Smooth muscle cell of the brain vasculature (primary cell): Measurements from ENCODE around the gene CLEC18B.
"Not testable (repeated sequence)": the region's sequence is repeated elsewhere in the genome, so short reads cannot be mapped to it uniquely, and the experiment has no call there.

Experiments used
- DNase-seq: peaks from one replicate; pipeline ENCODE4 v3.0.0-alpha.2; 2012; ENCODE audit warnings: low read depth, low spot score

CLEC18B gene

DNA sequence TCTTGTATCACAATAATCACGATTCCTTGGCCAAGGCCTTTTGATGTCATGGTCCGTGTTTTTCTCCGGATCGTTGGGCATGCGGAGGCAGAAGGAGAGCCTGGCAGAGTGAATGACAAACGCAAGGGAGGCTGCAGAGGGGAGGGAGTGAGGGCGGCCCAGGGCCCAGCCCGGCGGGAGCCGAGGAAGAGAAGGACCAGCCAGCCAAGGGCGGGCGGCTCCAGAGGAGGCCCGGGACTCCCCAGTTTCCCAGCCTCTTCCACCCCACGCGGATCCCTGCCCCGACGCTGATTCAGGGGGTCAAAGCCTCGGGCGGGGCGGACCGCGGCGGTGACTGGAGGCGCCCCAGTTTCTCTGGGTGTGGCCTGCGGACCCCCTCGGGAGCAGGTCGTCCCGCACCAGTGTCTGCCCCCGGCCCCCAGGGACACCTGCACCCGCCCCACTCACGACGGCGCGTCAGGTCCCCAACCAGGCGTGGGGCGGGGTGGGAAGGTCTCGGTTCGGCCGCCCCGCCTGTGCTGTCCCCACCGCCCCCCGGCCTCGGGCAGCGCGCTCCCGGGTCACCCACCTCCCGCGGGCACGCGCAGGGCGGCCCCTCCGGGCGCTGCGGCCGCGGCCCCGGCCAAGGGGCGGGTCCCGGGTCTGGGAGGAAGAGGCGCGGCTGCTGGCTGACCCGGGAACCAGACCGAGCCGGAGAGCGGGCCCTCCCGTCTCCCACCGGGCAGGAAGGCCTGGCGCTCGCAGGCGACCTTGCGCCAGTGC, 14.5 kb downstream of the CLEC18B start:
- not testable (repeated sequence) for DNase-seq

DNA sequence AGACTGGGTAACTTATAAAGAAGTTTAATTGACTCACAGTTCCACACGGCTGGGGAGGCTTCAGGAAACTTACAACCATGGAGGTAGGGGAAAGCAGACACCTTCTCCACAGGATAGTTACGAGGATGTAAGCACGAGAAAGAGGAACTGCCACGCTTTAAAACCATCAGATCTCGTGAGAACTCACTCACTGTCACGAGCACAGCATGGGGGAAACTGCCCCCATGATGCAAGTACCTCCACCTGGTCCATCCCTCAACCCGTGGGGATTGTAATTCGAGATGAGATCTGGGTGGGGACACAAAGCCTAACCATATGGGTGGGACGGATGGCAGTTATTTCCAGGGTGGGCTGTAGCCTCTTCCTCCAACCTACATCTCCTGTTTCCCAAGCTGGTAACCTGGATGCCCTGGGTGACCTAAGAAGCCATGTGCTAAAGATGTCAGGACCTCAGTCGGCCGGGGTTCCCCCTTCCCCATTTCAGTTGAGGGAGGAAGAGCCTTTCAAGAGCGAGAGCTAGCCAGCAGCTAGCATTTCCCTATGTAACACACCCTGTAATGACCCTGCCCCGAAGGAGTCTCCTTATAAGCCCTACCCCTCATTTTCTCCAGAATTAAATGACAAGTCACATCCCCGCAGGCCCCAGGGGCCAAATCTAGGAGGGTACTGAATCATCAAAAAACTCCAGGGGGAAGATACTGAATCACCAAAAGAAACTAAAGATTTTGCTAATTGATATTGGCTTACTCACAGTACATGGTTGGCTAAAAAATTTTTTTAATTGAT, 16.9 kb downstream of the CLEC18B start:
- not testable (repeated sequence) for DNase-seq

DNA sequence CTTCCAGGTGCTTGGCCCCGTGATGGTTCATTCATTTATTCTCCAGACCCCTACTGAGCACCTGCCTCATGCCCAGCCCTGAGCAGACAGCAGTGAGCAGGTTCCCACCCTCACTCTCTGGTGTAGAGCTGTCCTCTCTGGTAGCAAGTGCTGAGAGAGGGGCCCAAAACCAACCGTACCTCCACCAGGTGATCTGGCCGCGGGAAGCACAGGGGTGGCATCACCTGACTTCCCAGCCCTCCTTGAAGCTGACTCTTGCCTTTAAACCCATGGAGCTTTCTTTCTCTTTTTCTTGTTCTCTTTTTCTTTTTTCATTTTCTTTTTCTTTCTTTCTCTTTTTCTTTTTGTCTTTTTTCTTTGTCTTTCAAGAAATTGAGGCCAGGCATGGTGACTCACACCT, 21.0 kb downstream of the CLEC18B start:
- DNase-seq, result not testable (repeated sequence)

DNA sequence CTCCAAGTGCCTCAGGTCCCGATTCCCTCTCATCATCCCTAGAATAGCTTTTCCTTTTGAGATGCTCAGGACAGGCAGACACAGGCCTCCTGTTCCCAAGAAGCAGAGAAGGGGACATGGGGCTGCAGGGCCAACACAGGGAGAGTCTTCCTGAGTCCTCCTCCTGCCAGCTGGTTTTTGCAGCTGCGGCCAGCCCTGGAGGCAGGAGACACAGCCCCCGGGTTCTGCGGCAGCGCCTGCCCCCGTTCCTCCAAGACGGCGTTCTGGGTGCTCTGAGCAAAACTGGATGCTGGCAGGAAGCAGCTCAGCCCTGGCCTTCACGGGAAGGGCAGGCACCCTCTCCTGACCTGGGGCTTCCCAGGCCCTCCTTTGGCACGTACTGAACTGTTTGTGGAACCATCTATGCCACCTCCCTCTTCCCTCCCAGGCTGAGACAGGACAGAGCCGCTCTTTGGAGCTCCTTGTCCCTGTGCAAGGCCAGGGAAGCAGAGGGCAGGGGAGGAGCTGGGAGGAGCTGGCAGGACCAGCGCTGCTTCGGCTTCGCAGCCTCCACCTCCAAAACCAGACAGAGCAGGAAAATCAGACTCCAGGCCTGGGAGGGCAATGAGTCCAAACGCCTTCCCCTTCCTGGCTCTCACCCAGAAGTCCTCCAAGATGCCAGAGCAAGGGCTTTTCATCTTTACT, 22.9 kb downstream of the CLEC18B start:
- not testable (repeated sequence) for DNase-seq

DNA sequence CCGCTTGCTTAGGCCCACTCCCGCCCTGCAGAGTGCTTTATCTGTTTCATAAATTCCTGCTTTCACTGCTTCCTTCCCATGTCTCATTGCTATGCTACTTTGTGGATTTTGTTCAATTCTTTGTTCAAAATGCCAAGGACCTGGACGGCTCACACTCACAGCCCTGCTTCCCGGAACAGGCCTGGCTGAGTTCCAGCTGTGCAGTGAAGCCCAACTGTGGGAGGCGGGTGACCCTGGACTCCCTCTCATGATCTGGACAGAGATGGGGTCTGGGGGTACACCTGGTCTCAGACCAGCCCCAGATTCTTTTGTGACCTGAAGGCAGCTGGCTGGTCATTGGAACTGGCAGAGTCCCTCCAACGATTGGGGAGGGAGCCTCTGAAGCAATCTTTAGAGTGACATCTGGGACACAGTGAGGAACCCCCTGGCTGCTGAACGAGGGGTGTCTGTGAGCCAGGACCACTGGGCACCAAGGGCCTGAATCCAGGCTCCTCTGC, 24.7 kb downstream of the CLEC18B start:
- not testable (repeated sequence) for DNase-seq

DNA sequence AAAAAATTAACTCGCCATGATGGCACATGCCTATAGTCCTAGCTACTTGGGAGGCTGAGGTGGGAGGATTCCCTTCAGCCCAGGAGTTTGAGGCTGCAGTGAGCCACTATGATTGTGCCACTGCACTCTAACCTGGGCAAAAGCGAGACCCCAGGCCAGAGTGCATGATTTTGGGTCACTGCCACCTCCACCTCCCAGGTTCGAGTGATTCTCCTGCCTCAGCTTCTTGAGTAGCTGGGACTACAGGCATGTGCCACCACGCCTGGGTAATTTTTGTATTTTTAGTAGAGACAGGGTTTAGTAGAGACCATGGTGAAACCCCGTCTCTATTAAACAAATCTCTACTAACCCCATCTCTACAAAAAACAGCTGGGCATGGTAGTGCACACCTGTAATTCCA, 26.7 kb downstream of the CLEC18B start:
- DNase-seq, result not testable (repeated sequence)

DNA sequence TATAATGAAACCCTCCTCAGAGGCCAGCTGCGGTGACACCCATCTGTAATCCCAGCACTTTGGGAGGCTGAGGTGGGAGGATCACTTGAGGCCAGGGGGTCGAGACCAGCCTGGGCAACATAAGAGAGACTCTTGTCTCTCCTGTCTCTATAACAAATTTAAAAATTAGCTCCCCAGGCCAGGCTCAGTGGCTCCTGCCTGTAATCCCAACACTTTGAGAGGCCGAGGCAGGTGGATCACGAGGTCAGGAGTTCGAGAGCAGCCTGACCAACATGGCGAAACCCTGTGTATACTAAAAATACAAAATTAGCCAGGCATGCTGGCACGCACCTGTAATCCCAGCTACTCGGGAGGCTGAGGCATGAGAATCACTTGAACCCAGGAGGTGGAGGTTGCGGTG, 27.1 kb downstream of the CLEC18B start:
- DNase-seq, result not testable (repeated sequence)

DNA sequence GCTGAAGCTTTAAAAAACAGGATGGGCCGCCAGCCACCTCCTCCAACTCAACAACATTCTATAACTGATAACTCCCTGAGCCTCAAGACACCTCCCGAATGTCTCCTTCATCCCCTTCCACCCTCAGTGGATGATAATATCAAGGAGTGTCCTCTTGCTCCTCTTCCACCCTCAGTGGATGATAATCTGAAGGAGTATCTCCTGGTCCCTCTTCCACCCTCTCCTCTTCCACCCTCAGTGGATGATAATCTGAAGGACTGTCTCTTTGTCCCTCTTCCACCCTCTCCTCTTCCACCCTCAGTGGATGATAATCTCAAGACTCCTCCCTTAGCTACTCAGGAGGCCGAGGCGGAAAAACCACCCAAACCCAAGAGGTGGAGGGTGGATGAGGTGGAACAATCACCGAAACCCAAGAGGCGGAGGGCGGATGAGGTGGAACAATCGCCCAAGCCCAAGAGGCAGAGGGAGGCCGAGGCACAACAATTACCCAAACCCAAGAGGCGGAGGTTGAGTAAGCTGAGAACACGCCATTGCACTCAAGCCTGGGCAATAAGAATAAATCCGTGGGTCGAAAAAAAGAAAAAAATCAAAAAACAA, 29.7 kb downstream of the CLEC18B start:
- not testable (repeated sequence) for DNase-seq

DNA sequence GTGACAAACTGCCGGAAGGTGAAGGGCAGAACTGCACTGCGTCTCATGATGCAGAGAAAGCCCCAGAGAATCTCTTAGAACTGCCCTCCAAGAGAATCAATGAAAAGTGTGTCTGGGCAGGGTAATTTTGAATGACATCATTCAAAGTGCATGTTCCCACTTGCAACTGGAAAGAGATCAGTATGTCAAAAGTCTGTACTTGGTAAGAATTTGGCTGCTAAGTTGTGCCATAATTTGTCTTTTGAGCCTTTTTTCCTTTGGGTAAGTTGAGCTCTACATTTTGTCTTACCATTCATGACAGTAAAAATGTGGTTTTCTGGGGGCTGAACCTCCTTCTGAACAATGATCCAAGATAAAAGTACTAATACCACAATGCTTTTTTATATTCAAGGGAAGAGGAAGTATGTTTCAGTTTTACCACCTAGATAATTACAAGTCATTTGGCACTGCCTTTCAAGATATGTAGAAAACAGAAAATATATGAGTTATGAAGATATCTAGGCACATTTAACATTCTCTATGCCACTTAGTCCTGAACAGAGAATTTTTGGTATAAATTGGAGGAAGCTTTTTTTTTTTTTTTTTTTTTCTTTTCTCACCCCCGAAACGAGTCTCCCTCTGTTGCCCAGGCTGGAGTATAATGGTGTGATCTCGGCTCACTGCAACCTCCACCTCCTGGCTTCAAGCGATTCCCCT, 38.8 kb downstream of the CLEC18B start:
- DNase-seq, result not testable (repeated sequence)

DNA sequence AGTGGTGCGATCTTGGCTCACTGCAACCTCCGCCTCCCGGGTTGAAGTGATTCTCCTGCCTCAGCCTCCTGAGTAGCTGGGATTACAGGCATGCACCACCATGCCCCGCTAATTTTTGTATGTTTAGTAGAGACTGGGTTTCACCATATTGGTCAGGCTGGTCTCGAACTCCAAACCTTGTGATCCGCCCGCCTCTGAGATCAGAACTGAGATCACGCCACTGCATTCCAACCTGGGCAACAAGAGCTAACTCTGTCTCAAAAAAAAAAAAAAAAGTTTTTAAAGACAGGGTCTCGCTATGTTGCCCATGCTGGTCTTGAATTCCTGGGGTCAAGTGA, 47.5 kb downstream of the CLEC18B start:
- DNase-seq, result not testable (repeated sequence)

DNA sequence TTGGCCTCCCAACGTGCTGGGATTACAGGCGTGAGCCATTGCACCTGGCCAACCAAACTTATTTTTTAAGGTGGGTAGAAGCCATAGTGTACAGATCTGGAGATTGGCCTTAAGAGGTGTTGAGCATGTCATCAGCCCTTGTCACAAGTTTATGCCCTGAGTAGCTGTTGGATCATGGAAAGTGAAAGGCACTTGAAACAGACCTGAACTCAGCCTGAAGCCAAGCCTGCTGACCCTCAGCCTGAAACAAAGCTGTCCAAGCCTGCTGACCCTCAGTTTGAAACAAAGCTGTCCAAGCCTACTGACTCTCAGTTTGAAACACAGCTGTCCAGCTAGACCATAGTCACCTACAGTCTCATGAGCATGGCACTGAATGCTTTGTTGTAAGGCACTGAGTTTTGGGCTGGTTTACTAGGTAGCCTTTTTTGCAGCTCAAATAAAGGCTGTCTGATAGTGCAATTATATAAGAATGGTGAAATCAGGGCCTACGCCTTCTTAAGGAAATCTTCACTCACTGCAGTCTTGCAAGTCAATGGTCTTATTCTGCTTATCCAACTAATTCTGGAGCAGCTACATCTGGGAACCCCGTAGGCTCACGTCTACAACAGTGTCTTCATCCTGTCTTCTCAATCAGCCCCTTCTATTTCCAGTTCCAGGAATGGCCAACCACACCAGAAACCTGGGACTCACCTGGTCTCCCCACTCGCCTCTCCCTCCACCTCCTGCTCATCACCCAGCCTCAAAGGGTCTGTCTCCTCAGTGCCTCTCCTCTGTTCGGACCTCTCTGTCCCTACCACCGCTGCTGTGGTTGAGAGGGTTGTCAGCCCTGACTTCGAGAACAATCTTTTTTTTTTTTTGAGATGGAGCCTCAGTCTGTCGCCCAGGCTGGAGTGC, 48.1 kb downstream of the CLEC18B start:
- no peak for DNase-seq

DNA sequence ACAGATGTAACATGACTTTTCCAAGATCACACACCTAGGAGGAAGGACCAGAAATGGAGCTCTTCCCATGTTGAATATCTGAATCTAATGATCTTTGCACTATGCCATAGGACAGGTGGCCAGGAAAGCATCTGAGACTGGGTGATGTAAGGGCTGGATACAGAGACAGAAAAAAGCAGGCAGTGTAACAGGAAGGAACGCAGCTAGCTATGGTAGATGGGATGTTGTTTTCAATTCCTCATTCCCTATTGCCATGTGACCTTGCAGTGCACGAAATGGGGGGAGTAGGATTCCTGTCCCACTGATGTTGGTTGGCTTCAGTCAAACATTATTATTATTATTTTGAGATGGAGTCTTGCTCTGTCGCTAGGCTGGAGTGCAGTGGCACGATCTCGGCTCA, 48.9 kb downstream of the CLEC18B start:
- DNase-seq, result no peak

DNA sequence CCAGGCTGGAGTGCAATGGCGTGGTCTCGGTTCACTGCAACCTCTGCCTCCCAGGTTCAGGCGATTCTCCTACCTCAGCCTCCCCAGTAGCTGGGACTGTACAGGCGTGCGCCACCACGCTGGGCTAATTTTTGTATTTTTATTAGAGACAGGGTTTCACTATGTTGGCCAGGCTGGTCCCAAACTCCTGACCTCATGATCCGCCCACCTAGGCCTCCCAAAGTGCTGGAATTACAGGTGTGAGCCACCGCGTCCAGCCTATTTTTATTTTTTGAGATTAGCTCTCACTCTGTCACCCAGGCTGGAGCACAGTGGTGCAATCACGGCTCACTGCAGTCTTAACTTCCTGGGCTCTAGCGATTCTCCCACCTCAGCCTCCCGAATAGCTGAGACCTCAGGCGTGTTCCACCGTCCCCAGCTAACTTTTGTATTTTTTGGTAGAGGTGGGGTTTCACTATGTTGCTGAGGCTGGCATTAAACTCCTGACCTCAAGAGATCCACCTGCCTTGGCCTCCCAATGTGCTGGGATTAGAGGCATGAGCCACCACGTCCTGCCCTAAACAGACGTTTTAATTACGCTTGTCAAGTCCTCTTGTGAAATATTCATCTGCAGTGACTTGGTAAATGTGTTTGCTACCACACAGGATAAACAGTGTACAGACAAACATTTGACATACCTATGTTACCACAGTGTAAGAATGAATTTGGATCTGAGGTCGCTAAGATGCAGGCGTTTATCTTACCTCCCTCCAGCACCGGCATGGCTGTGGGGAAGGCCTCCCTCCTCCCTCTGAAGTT, 50.7 kb downstream of the CLEC18B start:
- not testable (repeated sequence) for DNase-seq

DNA sequence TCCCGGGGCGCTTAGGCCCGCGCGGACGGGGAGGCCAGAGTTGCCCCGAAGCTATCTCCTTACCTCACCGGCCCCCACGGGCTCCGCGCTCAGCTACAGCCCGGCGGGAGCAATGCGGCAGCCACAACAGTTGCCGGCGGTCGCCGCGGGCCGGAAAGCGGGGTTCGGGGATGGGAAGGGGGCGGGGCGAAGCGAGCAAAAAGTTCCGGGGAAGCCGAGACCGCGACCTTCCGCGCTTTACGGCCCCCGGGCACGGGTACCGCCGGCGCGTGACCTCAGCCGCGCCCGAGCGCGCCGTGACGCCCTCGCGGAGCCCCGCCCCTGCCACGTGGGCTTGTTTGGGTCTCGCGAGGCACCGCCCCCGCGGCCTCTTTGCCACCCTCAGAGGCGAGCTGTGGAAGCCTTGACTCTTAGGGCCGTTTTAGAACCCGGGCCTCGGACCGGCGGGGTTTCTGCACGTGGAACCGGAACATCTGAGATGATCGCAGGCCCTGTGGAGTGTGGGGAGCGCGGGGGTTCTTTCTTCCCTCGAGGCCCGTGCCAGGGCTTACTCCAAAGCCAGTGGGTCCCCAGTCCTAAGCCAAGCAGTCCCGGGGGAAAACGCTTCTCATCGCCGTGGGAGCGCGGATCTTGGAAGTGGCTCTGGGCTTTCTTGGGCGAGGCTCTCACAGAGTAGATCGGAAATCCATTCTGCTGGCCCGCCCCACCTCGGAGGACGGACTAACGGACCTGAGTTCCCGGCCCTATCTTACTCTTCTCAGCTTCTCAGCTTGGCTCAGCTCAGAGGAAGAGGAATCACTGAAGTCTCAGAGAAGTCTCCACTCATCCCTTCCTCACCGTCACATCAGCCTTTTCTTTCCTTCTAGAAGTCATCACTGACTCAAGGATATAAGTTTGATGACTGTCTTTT, 53.0 kb downstream of the CLEC18B start:
- DNase-seq, result peak; percentile 81

DNA sequence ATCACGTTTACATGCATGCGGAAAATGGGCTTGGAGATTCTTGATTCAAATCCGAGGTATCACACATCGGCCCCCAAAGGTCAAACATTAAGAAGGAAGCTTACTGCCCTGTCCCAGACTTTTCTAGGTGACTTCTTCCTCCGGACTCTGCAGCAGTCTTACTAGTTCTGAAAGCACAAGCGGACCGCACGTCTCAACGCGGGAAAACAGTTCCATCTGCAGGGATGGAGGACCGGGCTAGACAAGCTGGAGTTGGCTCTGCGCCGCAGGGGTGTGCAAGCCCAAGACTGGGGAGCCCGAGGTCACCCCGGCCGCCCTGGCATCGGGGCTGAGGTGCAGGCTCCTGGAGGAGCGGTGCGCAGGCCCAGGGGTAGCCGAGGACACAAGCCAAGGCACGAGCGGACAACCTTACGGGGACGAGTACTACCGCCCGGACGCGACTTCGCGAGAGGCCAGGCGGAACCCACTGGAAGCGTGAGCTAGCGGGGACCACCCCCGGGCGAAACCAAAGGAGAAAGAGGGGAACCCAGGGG, 53.7 kb downstream of the CLEC18B start:
- DNase-seq, result not testable (repeated sequence)

DNA sequence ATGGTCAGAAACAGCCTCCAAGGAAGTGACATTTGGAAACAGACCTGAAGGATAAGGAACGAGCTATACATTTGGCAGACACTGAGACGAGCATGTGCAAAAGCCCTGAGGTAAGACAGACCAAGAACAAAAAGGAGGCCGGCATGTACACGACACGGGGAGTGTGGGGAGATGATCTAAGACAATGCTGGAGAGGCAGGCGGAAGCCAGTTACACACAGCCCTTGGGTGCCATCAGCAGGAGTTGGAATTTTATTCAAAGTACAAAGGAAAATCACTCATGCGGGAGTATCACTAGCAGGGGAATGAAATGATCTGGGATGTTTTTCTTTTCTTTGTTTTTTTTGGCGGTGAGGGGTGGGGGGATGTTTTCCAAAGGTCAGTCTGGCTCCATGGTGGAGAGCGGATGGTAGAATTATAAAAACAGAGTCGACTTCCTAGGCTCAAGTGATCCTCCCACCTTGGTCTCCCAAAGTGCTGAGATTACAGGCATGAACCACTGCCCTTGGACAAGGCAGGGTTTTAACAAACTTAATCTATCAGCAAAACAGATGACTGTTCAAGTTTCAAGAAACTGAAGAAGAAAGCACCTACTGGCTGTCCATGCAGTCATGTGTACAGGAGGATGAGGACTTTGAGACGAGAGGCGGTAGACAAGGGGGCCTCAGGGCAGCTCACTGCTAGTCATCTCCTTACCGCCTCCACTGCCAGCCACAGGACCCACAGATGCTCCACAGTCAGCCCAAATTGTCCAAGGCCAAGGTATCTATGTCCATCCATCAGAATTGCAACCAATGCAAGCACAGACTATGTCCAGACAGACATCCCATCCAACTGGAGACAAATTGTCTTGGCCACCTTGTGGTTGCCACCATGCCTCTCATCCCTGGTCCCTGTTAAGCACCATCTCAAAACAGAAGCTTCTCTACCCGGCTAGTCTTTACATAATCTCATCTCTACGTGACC, 59.4 kb downstream of the CLEC18B start:
- not testable (repeated sequence) for DNase-seq
